Astrocyte (in vitro differentiated cells and primary cell): ENCODE results near the gene TICAM2. TPM values are rescaled to one million over a fixed set of nuclear protein-coding genes. Genes with fewer than 3 reads are reported as not detected.
"Not testable (repeated sequence)": the region's sequence is repeated elsewhere in the genome, so short reads cannot be mapped to it uniquely, and the experiment has no call there.

ENCODE experiments used
- DNase-seq: peaks from one replicate; pipeline ENCODE4 v3.0.0-alpha.2; 2010; ENCODE audit warnings: low read depth
- FAIRE-seq: peaks from 2 replicates; lab custom pipeline; 2011; peaks lifted over from hg19 to GRCh38; lab: Jason Lieb, UNC
- H2AFZ ChIP-seq: 2 replicates; pipeline ENCODE4 v1.6.0; 2012; ENCODE audit warnings: low read depth, low read length, inconsistent platforms
- H3K27ac ChIP-seq: 2 replicates; pipeline ENCODE4 v1.5.1; 2011; ENCODE audit warnings: low read depth, low read length, inconsistent platforms
- H3K27me3 ChIP-seq: 2 replicates; pipeline ENCODE4 v1.6.0; 2011; ENCODE audit warnings: low read length, inconsistent platforms; ENCODE audit not compliant: insufficient read depth
- H3K36me3 ChIP-seq: 2 replicates; pipeline ENCODE4 v1.5.1; 2011; ENCODE audit warnings: low read length, inconsistent platforms; ENCODE audit not compliant: insufficient read depth
- H3K4me1 ChIP-seq: 2 replicates; pipeline ENCODE4 v1.5.1; 2011; ENCODE audit warnings: low read length, inconsistent platforms; ENCODE audit not compliant: insufficient read depth
- H3K4me2 ChIP-seq: 2 replicates; pipeline ENCODE4 v1.6.0; 2012; ENCODE audit warnings: low read length, inconsistent platforms
- H3K4me3 ChIP-seq: 2 replicates; pipeline ENCODE4 v1.5.1; 2011; ENCODE audit warnings: low read depth, mild to moderate bottlenecking, low read length, inconsistent platforms; ENCODE audit not compliant: insufficient read depth
- H3K79me2 ChIP-seq: 2 replicates; pipeline ENCODE4 v1.6.0; 2012; ENCODE audit warnings: mild to moderate bottlenecking, low read length, inconsistent platforms; ENCODE audit not compliant: insufficient read depth
- H3K9ac ChIP-seq: 2 replicates; pipeline ENCODE4 v1.6.0; 2012; ENCODE audit warnings: mild to moderate bottlenecking, low read length, inconsistent platforms
- H3K9me3 ChIP-seq: 2 replicates; pipeline ENCODE4 v1.5.1; 2012; ENCODE audit warnings: low read depth, mild to moderate bottlenecking, low read length, inconsistent platforms; ENCODE audit not compliant: insufficient read depth
- H4K20me1 ChIP-seq: 2 replicates; pipeline ENCODE4 v1.6.0; 2012; ENCODE audit warnings: low read length, inconsistent platforms; ENCODE audit not compliant: insufficient read depth
- H3K27ac Mint-ChIP-seq: one replicate; pipeline ENCODE4 v1.8.0; 2021; ENCODE audit warnings: mild to moderate bottlenecking, mixed read lengths; ENCODE audit not compliant: unreplicated experiment
- H3K27me3 Mint-ChIP-seq: one replicate; pipeline ENCODE4 v1.8.0; 2021; ENCODE audit warnings: low read depth, mixed read lengths; ENCODE audit not compliant: unreplicated experiment
- H3K36me3 Mint-ChIP-seq: one replicate; pipeline ENCODE4 v1.8.0; 2021; ENCODE audit warnings: low read depth, mixed read lengths; ENCODE audit not compliant: unreplicated experiment
- H3K4me1 Mint-ChIP-seq: one replicate; pipeline ENCODE4 v1.8.0; 2021; ENCODE audit warnings: low read depth, mixed read lengths; ENCODE audit not compliant: unreplicated experiment
- H3K4me3 Mint-ChIP-seq: one replicate; pipeline ENCODE4 v1.8.0; 2021; ENCODE audit warnings: mild to moderate bottlenecking, moderate library complexity, mixed read lengths; ENCODE audit not compliant: unreplicated experiment
- H3K9me3 Mint-ChIP-seq: one replicate; pipeline ENCODE4 v1.8.0; 2021; ENCODE audit warnings: mild to moderate bottlenecking, mixed read lengths; ENCODE audit not compliant: unreplicated experiment
- CTCF ChIP-seq: IDR thresholded peaks from 2 replicates; pipeline ENCODE4 v1.5.1; 2011; ENCODE audit warnings: low read depth, mild to moderate bottlenecking, inconsistent platforms, low read length, moderate library complexity; ENCODE audit not compliant: insufficient read depth
- EZH2 ChIP-seq: IDR thresholded peaks from 2 replicates; pipeline ENCODE4 v1.6.1; 2012; ENCODE audit warnings: mild to moderate bottlenecking, low read length, inconsistent platforms; ENCODE audit not compliant: insufficient read depth
- total RNA-seq: library from RNA; stranded (reverse); gene quantifications from 2 replicates; pipeline ENCODE4 v1.2.1, GENCODE V29; 2021

Gene TICAM2
- total RNA-seq, 1 donor from 2014 or later: 6.8 TPM

- no peaks in the 10 kb centered on the region for H3K36me3 Mint-ChIP-seq
- no peak overlapping the region for H3K27ac ChIP-seq
- no peaks in the 10 kb centered on the region for H3K27me3 ChIP-seq
- no peak overlapping the region for H3K4me3 ChIP-seq
- no peak overlapping the region for H2AFZ ChIP-seq
- H3K4me3 Mint-ChIP-seq: no peak overlapping the region
- H3K27me3 Mint-ChIP-seq: no peaks in the 10 kb centered on the region
- no peak overlapping the region for H3K4me2 ChIP-seq
- H4K20me1 ChIP-seq: no peaks in the 10 kb centered on the region
- TF ChIP-seq CTCF (no peak), EZH2 (no peak)
- DNase-seq (no peak), FAIRE-seq (no peak)
- no peaks in the 10 kb centered on the region for H3K4me1 ChIP-seq
- no peaks in the 10 kb centered on the region for H3K4me1 Mint-ChIP-seq
- no peak overlapping the region for H3K9ac ChIP-seq
- H3K9me3 ChIP-seq: no peaks in the 10 kb centered on the region
- H3K9me3 Mint-ChIP-seq: peaks cover 3% of the 10 kb centered on the region
- no peak overlapping the region for H3K27ac Mint-ChIP-seq
- H3K79me2 ChIP-seq: no peaks in the 10 kb centered on the region
- H3K36me3 ChIP-seq: no peaks in the 10 kb centered on the region
Measured at GRCh38 chr5:115648056-115648455, 45.8 kb upstream of the TICAM2 start.

- not testable (repeated sequence) for H3K9ac ChIP-seq, H3K4me3 Mint-ChIP-seq, H3K27ac ChIP-seq, H3K27ac Mint-ChIP-seq, H3K36me3 Mint-ChIP-seq, H2AFZ ChIP-seq, DNase-seq, H3K4me1 ChIP-seq, H3K9me3 Mint-ChIP-seq, FAIRE-seq, H3K79me2 ChIP-seq, H3K4me2 ChIP-seq, H3K9me3 ChIP-seq, H3K4me1 Mint-ChIP-seq, H4K20me1 ChIP-seq, H3K4me3 ChIP-seq, H3K27me3 Mint-ChIP-seq, H3K27me3 ChIP-seq, H3K36me3 ChIP-seq
Measured at GRCh38 chr5:115645386-115645785, 43.1 kb upstream of the TICAM2 start.

- H3K36me3 ChIP-seq: no peaks in the 10 kb centered on the region
- no peaks in the 10 kb centered on the region for H3K4me1 Mint-ChIP-seq
- no peak overlapping the region for H3K27ac ChIP-seq
- no peaks in the 10 kb centered on the region for H3K36me3 Mint-ChIP-seq
- no peaks in the 10 kb centered on the region for H3K4me1 ChIP-seq
- H3K4me2 ChIP-seq: no peak overlapping the region
- no peaks in the 10 kb centered on the region for H3K27me3 Mint-ChIP-seq
- TF ChIP-seq EZH2 (no peak), CTCF (no peak)
- FAIRE-seq (no peak), DNase-seq (no peak)
- H3K4me3 ChIP-seq: no peak overlapping the region
- H3K79me2 ChIP-seq: no peaks in the 10 kb centered on the region
- no peak overlapping the region for H2AFZ ChIP-seq
- H3K4me3 Mint-ChIP-seq: no peak overlapping the region
- no peaks in the 10 kb centered on the region for H3K9me3 ChIP-seq
- no peaks in the 10 kb centered on the region for H3K27me3 ChIP-seq
- H3K9ac ChIP-seq: no peak overlapping the region
- H3K27ac Mint-ChIP-seq: no peak overlapping the region
- no peaks in the 10 kb centered on the region for H4K20me1 ChIP-seq
- H3K9me3 Mint-ChIP-seq: peaks cover 3% of the 10 kb centered on the region
Measured at GRCh38 chr5:115644046-115644445, 41.8 kb upstream of the TICAM2 start.
